Naive thymus-derived CD4-positive, alpha-beta T cell (primary cell): ENCODE measurements around the gene ARHGEF7. TPM values are rescaled to one million over a fixed set of nuclear protein-coding genes. Genes with fewer than 3 reads are reported as not detected.

Experiments used
- ATAC-seq: fragments of 150-1000 bp; cut with Tn5 transposase; 2 replicates; pipeline ENCODE4 v1.10.0; 2021; ENCODE audit warnings: mild to moderate bottlenecking, moderate library complexity
- CTCF ChIA-PET: fragments of 350-600 bp; sonication (Branson Sonifier 250); formaldehyde crosslinking; loops from one replicate; lab custom pipeline; 2021; ENCODE audit warnings: antibody characterized with exemption; lab: Charles Lee
- POLR2A ChIA-PET: fragments of 350-600 bp; sonication (Branson Sonifier 250); formaldehyde crosslinking; loops from one replicate; lab custom pipeline; 2021; ENCODE audit warnings: antibody characterized with exemption, inconsistent platforms; lab: Charles Lee
- DNase-seq, 9 donors: peaks; one replicate each; pipeline versions ENCODE4 v3.0.0 to v3.0.0-alpha.2; 2020 to 2022; ENCODE audit warnings: mixed read lengths in 1 of 9
- H3K27ac ChIP-seq: one replicate; pipeline ENCODE4 v1.7.0; 2013; ENCODE audit warnings: mild to moderate bottlenecking, low read depth, low read length, moderate library complexity
- H3K27me3 ChIP-seq, 2 donors: one replicate each; pipeline ENCODE4 v1.7.0; 2013; ENCODE audit warnings: low read length in 2 of 2, mild to moderate bottlenecking in 2 of 2, moderate library complexity in 2 of 2; ENCODE audit not compliant: control insufficient read depth in 2 of 2, insufficient read depth in 2 of 2
- H3K36me3 ChIP-seq, 3 experiments: 1 replicate in 2 of 3; 2 replicates in 1 of 3; pipeline ENCODE4 v1.7.0; 2013; ENCODE audit warnings: low read length in 3 of 3, mild to moderate bottlenecking in 3 of 3, moderate library complexity in 1 of 3; ENCODE audit not compliant: insufficient read depth in 3 of 3, control insufficient read depth in 2 of 3
- H3K4me1 ChIP-seq, 2 donors: one replicate each; pipeline ENCODE4 v1.7.0; 2013; ENCODE audit warnings: low read length in 2 of 2, mild to moderate bottlenecking in 2 of 2, moderate library complexity in 1 of 2; ENCODE audit not compliant: control insufficient read depth in 2 of 2, insufficient read depth in 2 of 2
- H3K4me3 ChIP-seq: 2 replicates; pipeline ENCODE4 v1.7.0; 2013; ENCODE audit warnings: mild to moderate bottlenecking, low read length
- H3K9me3 ChIP-seq, 3 experiments: 1 replicate in 2 of 3; 2 replicates in 1 of 3; pipeline ENCODE4 v1.7.0; 2013; ENCODE audit warnings: low read length in 3 of 3; ENCODE audit not compliant: control insufficient read depth in 2 of 3
- H3K27ac Mint-ChIP-seq, 9 donors: one replicate each; pipeline ENCODE4 v1.8.0; 2020 to 2022; ENCODE audit warnings: mixed read lengths in 9 of 9, mild to moderate bottlenecking in 8 of 9, moderate library complexity in 5 of 9, inconsistent platforms in 2 of 9
- H3K27me3 Mint-ChIP-seq, 5 donors: one replicate each; pipeline ENCODE4 v1.8.0; 2021 to 2022; ENCODE audit warnings: mixed read lengths in 5 of 5, mild to moderate bottlenecking in 1 of 5
- H3K36me3 Mint-ChIP-seq, 5 donors: one replicate each; pipeline ENCODE4 v1.8.0; 2020 to 2022; ENCODE audit warnings: mixed read lengths in 5 of 5, mild to moderate bottlenecking in 3 of 5, inconsistent platforms in 1 of 5
- H3K4me1 Mint-ChIP-seq, 7 donors: one replicate each; pipeline ENCODE4 v1.8.0; 2020 to 2022; ENCODE audit warnings: mixed read lengths in 7 of 7, mild to moderate bottlenecking in 3 of 7, inconsistent platforms in 1 of 7
- H3K4me3 Mint-ChIP-seq, 10 donors: one replicate each; pipeline ENCODE4 v1.8.0; 2020 to 2022; ENCODE audit warnings: mild to moderate bottlenecking in 10 of 10, mixed read lengths in 10 of 10, moderate library complexity in 6 of 10, inconsistent platforms in 2 of 10
- H3K9me3 Mint-ChIP-seq, 11 donors: one replicate each; pipeline ENCODE4 v1.8.0; 2020 to 2022; ENCODE audit warnings: mixed read lengths in 11 of 11, mild to moderate bottlenecking in 4 of 11, inconsistent platforms in 1 of 11, moderate library complexity in 1 of 11
- intact Hi-C, 2 donors: fragments of 100-400 bp; cut with micrococcal nuclease; formaldehyde crosslinking; loops; one replicate each; pipeline ENCODE4 v1.15.1; 2023
- polyA plus RNA-seq, 2 donors: library from polyadenylated mRNA; unstranded; fragments of 300-500 nt; fragmentation: Illumina TruSeq; gene quantifications; one replicate each; pipeline ENCODE4 v1.2.3, GENCODE V29; 2021
- total RNA-seq, 6 experiments: library from RNA in 5 of 6; stranded (reverse) in 5 of 6; gene quantifications; 1 replicate in 5 of 6; 2 replicates in 1 of 6; pipeline ENCODE4 v1.2.3 and lab custom pipeline; 2021 to 2026

The ARHGEF7 gene
- total and polyA plus RNA-seq, 7 experiments from 2014 or later, result 10.0 to 84.0 (median 76.7) TPM

DNA sequence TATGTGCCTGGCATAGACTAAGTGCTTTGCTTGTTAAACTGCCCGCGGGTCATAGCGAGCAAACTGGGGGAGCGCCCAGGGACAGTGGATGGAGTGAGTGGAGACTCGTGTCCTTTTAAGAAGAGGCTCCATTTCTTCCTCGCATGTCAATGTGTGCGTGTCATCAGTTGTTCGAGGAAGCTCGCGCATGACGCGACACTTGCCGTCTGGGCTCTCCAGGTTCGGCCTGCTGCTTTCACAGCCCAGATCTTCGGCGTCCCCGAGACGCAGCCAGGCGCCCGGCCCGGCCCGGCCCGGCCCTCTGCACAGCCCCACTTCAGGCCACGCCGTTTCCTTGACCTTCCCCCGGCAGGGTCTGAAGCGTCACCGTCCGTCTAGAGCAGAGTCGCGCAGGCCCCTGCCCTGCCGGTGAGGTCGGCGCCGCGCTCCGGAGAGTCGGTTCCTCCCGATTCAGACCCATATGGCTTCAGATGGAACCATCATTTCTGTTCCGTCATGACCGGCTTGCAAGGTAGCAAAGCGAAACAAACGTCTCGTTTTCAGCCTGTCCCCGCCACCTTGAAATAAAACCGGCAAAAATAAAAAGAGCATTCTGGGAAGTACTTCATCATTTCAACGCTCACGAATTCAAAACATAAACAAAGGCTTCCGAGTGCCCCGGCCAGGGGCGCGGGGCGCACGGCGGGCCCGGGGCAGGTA is 599 bp upstream of the ARHGEF7 start:
- Mint-ChIP-seq H3K9me3 (peaks cover 0 to 3% (median 0%) of the 10 kb centered on the region in 11 donors), H3K36me3 (peaks cover 0 to 4% (median 0%) of the 10 kb centered on the region in 5 donors), H3K27ac (peak overlapping the region in 5 of 9 donors; percentile 29 to 65 (median 51)), H3K27me3 (peaks cover 74 to 87% (median 78%) of the 10 kb centered on the region in 5 donors), H3K4me1 (peaks cover 4 to 19% (median 17%) of the 10 kb centered on the region in 7 donors), H3K4me3 (peak overlapping the region; percentile 85 to 93 (median 90))
- ATAC-seq (peak; percentile 55), DNase-seq (peak in 7 of 9 donors; percentile 10 to 38 (median 30))
- POLR2A ChIA-PET, result no interaction called here
- CTCF ChIA-PET, result no interaction called here
- H3K4me1 ChIP-seq, result peaks cover 0 to 5% of the 10 kb centered on the region in 2 donors
- H3K9me3 ChIP-seq, result no peaks in the 10 kb centered on the region
- peaks cover 9 to 19% of the 10 kb centered on the region in 2 donors for H3K27me3 ChIP-seq
- no peaks in the 10 kb centered on the region for H3K36me3 ChIP-seq
- H3K27ac ChIP-seq, result no peak overlapping the region
- H3K4me3 ChIP-seq, result peak overlapping the region; percentile 65
- intact Hi-C loops, result loop anchor here in 1 of 2 donors (2.0 kb wide), 1 partner anchor 38 kb away; no protein-coding TSS in a partner anchor

- no peak overlapping the region for H3K4me3 ChIP-seq
- H3K4me3 Mint-ChIP-seq, result peak overlapping the region; percentile 79 to 92 (median 86)
- no peaks in the 10 kb centered on the region for H3K9me3 ChIP-seq
- intact Hi-C loops, result loop anchor here (1.0 to 2.0 kb wide), 2 partner anchors 16 to 37 kb away; no protein-coding TSS in a partner anchor
- CTCF ChIA-PET, result no interaction called here
- POLR2A ChIA-PET, result no interaction called here
- peaks cover 4 to 19% (median 17%) of the 10 kb centered on the region in 7 donors for H3K4me1 Mint-ChIP-seq
- peaks cover 0 to 5% of the 10 kb centered on the region in 2 donors for H3K4me1 ChIP-seq
- H3K27ac ChIP-seq, result no peak overlapping the region
- no peaks in the 10 kb centered on the region for H3K36me3 ChIP-seq
- peak in 2 of 9 donors; percentile 11 to 12 for DNase-seq
- peaks cover 9 to 19% of the 10 kb centered on the region in 2 donors for H3K27me3 ChIP-seq
- peaks cover 0 to 5% (median 0%) of the 10 kb centered on the region in 11 donors for H3K9me3 Mint-ChIP-seq
- peaks cover 63 to 84% (median 66%) of the 10 kb centered on the region in 5 donors for H3K27me3 Mint-ChIP-seq
- H3K36me3 Mint-ChIP-seq, result peaks cover 0 to 4% (median 0%) of the 10 kb centered on the region in 5 donors
- no peak for ATAC-seq
- peak overlapping the region in 5 of 9 donors; percentile 26 to 71 (median 48) for H3K27ac Mint-ChIP-seq
Measured at GRCh38 chr13:111115965-111116521, 933 bp downstream of the ARHGEF7 start.

DNA sequence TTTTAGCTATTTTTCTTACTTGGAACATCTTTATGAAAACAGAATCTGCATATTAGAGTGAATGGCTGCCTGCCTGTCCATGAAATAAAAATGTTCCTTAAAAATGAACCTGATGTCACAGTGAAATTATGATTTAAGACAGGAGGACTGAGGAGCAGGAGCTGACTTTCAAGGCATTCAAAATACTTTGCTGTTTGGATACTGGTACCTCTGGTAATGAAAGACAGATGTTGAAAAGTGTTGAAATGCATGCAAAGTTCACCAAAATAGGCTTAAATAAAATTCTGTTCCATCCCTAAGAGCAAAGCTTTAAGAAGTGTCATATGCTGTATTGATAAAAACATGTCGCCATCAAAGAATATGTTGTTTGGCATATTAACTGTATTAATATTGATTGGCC is 1.7 kb downstream of the ARHGEF7 start:
- Histone ChIP-seq H3K27ac (no peak overlapping the region), H3K9me3 (no peaks in the 10 kb centered on the region), H3K4me1 (peaks cover 0 to 5% of the 10 kb centered on the region in 2 donors), H3K4me3 (no peak overlapping the region), H3K36me3 (no peaks in the 10 kb centered on the region), H3K27me3 (peaks cover 9 to 19% of the 10 kb centered on the region in 2 donors)
- Mint-ChIP-seq H3K4me1 (peaks cover 4 to 19% (median 16%) of the 10 kb centered on the region in 7 donors), H3K27ac (no peak overlapping the region), H3K9me3 (peaks cover 0 to 4% (median 0%) of the 10 kb centered on the region in 11 donors), H3K27me3 (peaks cover 56 to 75% (median 60%) of the 10 kb centered on the region in 5 donors), H3K4me3 (peak overlapping the region in 2 of 10 donors; percentile 83 to 90), H3K36me3 (peaks cover 0 to 4% (median 0%) of the 10 kb centered on the region in 5 donors)
- no peak for DNase-seq
- CTCF ChIA-PET, result no interaction called here
- intact Hi-C loops, result loop anchor here (1.0 to 2.0 kb wide), 2 partner anchors 15 to 36 kb away; no protein-coding TSS in a partner anchor
- POLR2A ChIA-PET, result no interaction called here
- no peak for ATAC-seq

DNA sequence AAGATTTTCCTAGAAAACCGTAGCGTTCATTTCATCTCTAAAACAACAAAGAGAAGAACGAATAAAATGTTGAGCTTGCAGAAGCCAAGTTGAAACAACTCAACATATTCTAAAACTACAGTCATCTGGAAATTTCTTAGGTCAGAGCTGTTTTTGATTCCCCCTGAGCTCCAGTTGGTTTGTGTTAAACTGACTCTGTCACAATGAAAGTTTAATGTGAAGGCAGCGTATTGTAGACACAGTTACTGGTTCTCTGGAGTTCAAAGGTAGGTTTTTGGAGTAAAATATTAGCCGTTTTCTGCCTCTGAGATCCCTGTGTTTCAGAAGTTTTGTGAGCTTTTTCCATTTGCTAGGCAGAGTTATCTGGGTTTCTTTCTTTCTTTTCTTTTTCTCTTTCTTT is 2.2 kb downstream of the ARHGEF7 start:
- Histone ChIP-seq H3K9me3 (no peaks in the 10 kb centered on the region), H3K27me3 (peaks cover 9 to 19% of the 10 kb centered on the region in 2 donors), H3K4me3 (no peak overlapping the region), H3K36me3 (no peaks in the 10 kb centered on the region), H3K27ac (no peak overlapping the region), H3K4me1 (peaks cover 0 to 5% of the 10 kb centered on the region in 2 donors)
- no peak for DNase-seq
- ChIA-PET CTCF (no interaction called here), POLR2A (no interaction called here)
- Mint-ChIP-seq H3K27ac (no peak overlapping the region), H3K4me3 (peak overlapping the region in 4 of 10 donors; percentile 10 to 90 (median 36)), H3K9me3 (peaks cover 0 to 4% (median 0%) of the 10 kb centered on the region in 11 donors), H3K4me1 (peaks cover 4 to 19% (median 16%) of the 10 kb centered on the region in 7 donors), H3K27me3 (peaks cover 52 to 71% (median 55%) of the 10 kb centered on the region in 5 donors), H3K36me3 (peaks cover 0 to 4% (median 0%) of the 10 kb centered on the region in 5 donors)
- ATAC-seq, result no peak
- intact Hi-C loops, result loop anchor here in 1 of 2 donors (2.0 kb wide), 1 partner anchor 36 kb away; no protein-coding TSS in a partner anchor

DNA sequence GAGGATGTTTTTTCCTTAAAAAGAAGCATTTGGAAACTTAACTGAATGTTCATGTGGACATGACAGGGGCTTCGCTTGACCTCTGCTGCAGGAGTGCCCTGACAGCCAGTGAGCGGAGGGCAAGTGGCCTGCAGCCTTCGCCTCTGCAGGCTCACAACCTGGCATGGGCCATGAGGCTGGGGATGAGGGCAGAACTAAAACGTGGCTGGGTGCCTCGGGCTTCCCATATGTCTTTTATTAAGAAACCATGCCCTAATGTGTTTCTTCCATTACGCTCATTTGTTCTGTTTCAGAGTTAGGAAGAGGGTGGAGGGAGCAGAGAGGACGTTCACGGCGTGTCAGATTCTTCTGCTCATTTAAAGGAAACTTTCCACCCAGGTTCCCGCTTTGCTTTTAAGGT is 2.9 kb downstream of the ARHGEF7 start:
- ATAC-seq (no peak), DNase-seq (no peak)
- Histone ChIP-seq H3K36me3 (no peaks in the 10 kb centered on the region), H3K4me3 (no peak overlapping the region), H3K27ac (no peak overlapping the region), H3K27me3 (peaks cover 9 to 19% of the 10 kb centered on the region in 2 donors), H3K4me1 (peaks cover 0 to 5% of the 10 kb centered on the region in 2 donors), H3K9me3 (no peaks in the 10 kb centered on the region)
- Mint-ChIP-seq H3K9me3 (peaks cover 0 to 3% (median 0%) of the 10 kb centered on the region in 11 donors), H3K27me3 (peaks cover 47 to 64% (median 50%) of the 10 kb centered on the region in 5 donors), H3K36me3 (no peaks in the 10 kb centered on the region), H3K4me3 (peak overlapping the region in 1 of 10 donors; percentile 30), H3K4me1 (peaks cover 4 to 19% (median 16%) of the 10 kb centered on the region in 7 donors), H3K27ac (no peak overlapping the region)
- ChIA-PET CTCF (no interaction called here), POLR2A (no interaction called here)
- intact Hi-C loops, result loop anchor here in 1 of 2 donors (2.0 kb wide), 1 partner anchor 35 kb away; no protein-coding TSS in a partner anchor

DNA sequence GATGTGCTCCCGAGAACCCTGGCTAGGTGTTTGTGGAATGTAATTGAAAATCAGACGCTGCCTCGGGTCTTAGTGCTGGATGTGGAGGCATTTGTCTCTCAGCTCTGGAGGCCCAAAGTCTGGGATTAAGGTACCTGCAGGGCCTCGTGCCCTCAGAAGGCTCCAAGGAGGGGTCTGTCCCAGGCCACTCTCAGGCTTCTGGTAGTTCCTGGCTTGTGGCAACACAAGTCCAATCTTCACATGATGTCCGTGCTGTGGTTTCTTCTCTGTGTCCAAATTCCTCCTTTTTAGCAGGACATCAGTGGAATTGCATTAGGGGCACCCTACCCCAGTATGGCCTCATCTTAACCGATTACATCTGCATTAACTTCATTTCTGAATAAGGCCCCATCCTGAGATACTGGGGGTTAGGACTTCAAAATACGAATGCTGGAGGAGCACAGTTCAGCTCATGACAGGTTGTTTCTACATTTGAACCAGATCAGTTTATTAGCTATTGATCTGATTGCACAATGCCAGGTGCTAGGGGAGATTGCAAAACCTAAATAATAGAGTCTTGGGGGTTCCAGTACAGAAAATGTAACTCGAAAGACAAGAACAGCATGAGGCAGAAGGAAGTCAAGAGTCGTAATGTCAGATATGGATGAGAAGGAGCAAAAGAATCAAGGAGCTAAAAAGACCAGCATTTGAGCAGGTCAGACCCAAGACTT is 3.9 kb downstream of the ARHGEF7 start:
- Mint-ChIP-seq H3K27ac (no peak overlapping the region), H3K27me3 (peaks cover 42 to 53% (median 42%) of the 10 kb centered on the region in 5 donors), H3K9me3 (peaks cover 0 to 3% (median 0%) of the 10 kb centered on the region in 11 donors), H3K4me3 (no peak overlapping the region), H3K36me3 (no peaks in the 10 kb centered on the region), H3K4me1 (peaks cover 4 to 16% (median 14%) of the 10 kb centered on the region in 7 donors)
- POLR2A ChIA-PET, result no interaction called here
- intact Hi-C loops, result no loop called here
- H3K4me3 ChIP-seq, result no peak overlapping the region
- no peak overlapping the region for H3K27ac ChIP-seq
- no peak for ATAC-seq
- peaks cover 0 to 5% of the 10 kb centered on the region in 2 donors for H3K4me1 ChIP-seq
- peaks cover 6 to 13% of the 10 kb centered on the region in 2 donors for H3K27me3 ChIP-seq
- CTCF ChIA-PET, result no interaction called here
- H3K36me3 ChIP-seq, result no peaks in the 10 kb centered on the region
- no peaks in the 10 kb centered on the region for H3K9me3 ChIP-seq
- DNase-seq, result peak in 1 of 9 donors; percentile 1
